Hematopoietic multipotent progenitor cell treated with erythropoietin and hydrocortisone succinate and interleukin-3 and kit ligand, for 6 days (in vitro differentiated cells): ENCODE results near the gene TYMP.
"Not testable (repeated sequence)": the region's sequence is repeated elsewhere in the genome, so short reads cannot be mapped to it uniquely, and the experiment has no call there.

Experiments
- DNase-seq: peaks from one replicate; pipeline ENCODE4 v3.0.0-alpha.2; 2015

The TYMP gene

GRCh38 chr22:50537765-50538164 lies 8.0 kb upstream of the TYMP start:
- DNase-seq: no peak

- no peak for DNase-seq
Observed at GRCh38 chr22:50536226-50536625, 6.4 kb upstream of the TYMP start.

DNA sequence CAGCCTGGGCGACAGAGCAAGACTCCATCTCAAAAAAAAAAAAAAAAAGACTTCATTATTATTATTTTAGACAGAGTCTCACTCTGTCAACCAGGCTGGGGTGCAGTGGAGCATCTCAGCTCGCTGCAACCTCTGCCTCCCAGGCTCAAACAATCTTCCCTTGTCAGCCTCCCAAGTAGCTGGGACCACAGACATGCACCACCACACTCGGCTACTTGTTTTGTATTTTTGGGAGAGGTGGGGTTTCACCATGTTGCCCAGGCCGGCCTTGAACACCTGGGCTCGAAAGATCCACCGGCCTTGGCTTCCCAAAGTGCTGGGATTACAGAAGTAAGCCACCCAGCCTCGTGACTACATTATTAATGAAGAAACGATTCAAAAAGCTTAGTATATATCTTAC lies 5.3 kb upstream of the TYMP start:
- DNase-seq: no peak

DNA sequence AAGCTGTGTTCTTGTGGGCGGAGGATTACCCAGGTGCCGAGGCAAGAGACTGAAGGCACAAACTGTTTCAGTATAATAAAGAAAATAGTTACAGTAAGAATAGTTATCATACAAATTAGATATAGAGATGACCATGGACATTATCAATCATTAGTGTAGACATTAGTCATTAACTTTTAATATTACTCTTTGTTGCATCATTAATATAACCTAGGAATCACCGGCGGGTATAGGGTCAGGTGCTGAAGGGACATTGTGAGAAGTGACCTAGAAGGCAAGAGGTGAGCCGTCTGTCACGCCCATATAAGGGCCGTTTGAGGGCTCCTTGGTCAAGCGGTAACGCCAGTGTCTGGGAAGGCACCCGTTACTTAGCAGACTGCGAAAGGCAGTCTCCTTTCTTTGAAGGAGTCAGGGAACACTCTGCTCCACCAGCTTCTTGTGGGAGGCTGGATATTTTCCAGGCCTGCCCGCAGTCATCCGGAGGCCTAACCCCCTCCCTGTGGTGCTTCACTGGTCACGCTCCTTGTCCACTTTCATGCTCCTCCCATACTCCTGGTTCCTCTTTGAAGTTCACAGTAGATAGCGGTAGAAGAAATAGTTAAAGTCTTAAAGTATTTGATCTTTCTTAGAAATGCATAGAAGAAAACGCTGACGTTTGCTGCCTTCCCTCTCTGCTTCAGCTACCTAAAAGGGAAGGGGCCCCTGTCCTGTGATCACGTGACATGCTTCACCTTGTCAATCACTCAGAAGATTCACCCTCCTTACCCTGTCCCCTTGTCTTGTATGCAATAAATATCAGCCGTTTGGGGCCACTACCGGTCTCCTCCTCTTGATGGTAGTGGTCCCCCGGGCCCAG lies 4.3 kb upstream of the TYMP start:
- not testable (repeated sequence) for DNase-seq

GRCh38 chr22:50532824-50533796 lies 3.3 kb upstream of the TYMP start:
- no peak for DNase-seq

GRCh38 chr22:50531962-50532674 lies 2.3 kb upstream of the TYMP start:
- peak; percentile 16 for DNase-seq

- DNase-seq: peak; percentile 58
Observed at GRCh38 chr22:50531546-50531961, 1.7 kb upstream of the TYMP start.

- DNase-seq: peak; percentile 93
Observed at GRCh38 chr22:50530877-50531545, 1.2 kb upstream of the TYMP start.

DNA sequence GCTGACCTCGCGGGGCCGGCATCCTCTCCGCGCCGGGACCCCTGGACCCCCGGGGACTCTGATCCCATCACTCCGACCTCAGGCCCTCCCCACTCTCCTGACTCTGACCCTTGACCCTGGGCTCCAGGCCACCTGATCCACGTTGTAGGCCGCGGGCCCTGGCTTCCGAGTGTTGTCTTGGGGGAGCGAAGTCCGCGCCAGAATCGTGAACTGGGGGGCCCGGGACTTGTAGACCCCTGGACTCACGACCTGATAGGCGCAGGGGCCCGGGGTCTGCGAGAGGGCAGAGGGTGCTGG lies 716 bp upstream of the TYMP start:
- no peak for DNase-seq

DNA sequence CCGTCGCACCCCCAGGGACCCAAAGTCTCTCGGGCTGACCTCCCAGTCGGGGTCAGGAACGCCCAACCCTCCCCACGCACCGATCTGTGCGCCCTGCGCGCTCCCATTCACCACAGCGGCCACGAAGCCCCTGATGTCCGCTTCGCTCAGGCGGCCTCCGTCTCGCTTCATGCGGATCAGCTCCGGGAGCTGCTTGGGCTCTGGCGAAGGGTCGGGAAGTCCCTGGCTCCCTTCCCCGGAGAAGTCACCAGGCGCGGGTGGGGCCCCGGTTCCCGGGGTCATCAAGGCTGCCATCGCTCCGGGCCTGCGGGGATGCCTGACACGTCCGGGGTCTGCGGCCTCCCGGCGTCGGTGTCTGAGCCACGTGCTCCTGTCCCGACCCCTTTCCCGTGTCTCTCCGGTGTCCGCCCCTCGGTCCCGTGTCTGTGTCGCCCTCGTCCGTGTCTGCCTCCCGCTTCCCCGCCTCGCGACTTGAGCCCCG lies 356 bp downstream of the TYMP start:
- no peak for DNase-seq

DNA sequence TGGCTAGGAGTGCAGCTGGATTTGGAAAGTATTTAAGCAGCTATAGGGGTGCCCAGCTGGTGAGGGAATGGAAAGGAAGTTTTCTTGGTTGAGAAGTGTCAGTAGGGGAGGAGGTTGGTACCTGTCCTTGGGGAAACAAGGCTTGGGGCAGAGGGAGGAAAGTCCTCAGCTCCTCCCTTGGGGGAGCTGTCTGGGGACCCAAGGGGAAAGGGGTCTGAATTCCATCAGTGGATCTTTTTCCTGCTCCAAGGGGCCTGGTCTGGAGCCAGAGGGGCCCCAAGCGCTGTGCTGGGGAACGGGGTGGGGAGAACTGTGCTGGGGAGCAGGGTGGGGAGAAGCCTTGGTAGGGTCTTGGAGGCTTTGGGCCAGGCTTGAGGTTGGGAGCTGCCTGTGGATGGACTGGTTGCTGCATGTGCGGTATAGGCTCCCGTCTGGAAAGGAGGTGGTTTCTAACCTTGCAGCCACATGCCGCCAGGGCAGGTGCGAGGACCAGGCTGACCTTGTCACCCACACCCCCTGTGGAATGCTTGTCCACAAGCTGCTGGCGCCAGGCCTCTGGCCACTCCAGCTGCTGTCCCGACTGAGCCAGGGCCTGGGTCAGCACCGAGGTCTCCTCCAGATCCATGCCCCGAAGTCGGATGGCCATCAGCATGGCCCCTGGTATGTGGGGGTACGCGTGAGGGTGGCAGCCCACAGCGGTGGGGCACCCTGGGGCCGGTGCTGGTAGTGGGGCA lies 963 bp downstream of the TYMP start:
- no peak for DNase-seq

DNA sequence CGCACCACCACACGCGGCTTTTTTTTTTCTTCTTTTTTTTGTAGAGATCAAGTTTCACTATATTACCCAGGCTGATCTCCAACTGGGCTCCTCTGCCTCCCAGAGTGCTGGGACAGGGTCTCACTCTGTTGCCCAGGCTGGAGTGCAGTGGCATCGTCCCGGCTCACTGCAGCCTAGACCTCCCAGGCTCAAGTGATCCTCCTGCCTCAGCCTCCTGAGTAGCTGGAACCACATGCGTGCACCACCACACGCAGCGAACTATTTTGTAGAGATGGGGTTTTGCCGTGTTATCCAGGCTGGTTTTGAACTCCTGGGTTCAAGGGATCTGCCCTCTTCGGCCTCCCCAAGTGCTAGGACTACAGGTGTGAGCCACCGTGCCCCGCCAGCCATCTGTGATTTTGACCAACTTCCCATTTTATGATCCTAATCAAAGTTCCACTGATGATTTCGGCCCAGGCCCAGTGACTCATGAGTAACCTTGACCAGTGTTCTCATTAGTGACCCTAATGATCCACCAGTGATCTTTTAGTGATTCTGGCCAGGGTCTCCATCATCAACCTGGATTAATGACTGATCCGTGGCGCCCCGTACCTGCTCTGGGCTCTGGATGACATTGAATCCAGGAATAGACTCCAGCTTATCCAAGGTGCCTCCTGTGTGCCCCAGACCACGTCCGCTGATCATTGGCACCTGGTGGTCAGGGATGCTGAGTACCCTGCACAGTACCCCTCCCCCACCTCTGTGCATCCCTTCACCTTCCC lies 1.7 kb downstream of the TYMP start:
- no peak for DNase-seq

- DNase-seq: peak; percentile 86
Observed at GRCh38 chr22:50526834-50527801, 2.7 kb downstream of the TYMP start.

- DNase-seq: peak; percentile 86
Observed at GRCh38 chr22:50526108-50526833, 3.5 kb downstream of the TYMP start.

DNA sequence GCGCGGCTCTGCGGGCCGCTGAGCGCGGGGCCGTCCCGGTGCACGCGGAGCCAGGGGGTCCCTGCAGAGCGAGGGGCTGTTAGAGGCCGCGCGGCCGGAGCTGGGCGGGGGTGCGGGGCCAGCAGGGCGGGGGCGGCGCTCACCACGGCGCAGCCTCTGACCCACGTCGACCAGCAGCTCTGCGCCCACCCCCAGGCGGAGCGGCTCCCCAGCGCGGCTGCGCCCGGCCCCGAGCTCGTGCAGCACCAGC lies 4.0 kb downstream of the TYMP start:
- no peak for DNase-seq

DNA sequence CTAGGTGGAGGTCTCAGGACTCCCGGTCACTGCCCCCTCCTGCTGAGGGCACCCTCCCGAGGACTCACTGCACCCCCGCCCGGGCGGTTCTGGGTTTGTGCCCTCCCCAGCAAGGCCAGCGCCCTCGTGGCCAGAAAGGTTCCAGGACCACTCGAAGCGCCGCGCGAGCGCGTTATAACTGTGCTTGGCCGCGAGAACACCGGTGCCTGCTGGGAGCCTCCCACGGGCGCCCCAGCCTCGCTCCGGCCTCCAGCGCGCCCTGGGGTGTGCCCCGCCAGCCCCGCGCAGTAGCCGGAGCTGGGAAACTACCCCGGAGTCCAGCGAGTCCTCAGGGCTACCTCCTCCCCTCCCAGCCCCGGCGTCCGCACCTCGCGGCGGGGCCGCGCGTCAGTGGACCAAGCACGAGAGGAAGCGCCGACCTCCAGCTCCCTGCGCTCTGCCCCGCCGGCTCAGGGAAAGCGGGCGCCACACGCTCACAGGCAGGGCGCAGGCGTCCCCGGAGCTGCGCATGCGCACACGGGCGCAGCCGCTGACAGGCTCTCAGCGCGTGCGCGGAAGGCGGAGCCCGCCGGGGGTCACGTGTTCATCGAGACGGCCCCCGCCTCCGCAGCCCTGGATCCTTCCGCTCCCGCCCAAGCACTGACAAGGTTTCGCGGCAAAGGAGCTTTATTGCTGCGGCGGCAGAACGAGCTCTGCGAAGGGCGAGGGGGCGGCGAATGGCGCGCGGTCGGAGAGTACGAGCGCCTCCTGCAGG lies 4.5 kb downstream of the TYMP start, which contains the start of gene SCO2:
Gene SCO2 (minus strand): TSS at position 495 of the 754 bp plus-strand sequence. CDS start 1,187 bp downstream, outside the sequence.
- peak; percentile 98 for DNase-seq

GRCh38 chr22:50524676-50525103 lies 5.1 kb downstream of the TYMP start:
- DNase-seq: no peak
